ENCODE measurements around the gene IGFBP6. TPM values are rescaled to one million over a fixed set of nuclear protein-coding genes. Genes with fewer than 3 reads are reported as not detected.

Gene IGFBP6
- total and polyA plus RNA-seq, 8 donors = 2.2 to 32.8 (median 14.6) TPM

GRCh38 chr12:53113136-53113705, 15.8 kb downstream of the IGFBP6 start:
- 85 to 87% methylated on average over 12 of the region's 12 CpGs for WGBS, 2 donors
- DNase-seq (no peak), FAIRE-seq (no peak), ATAC-seq (no peak)
- intact Hi-C loops (cut with DNase I) = no loop called here
- H3K27me3 ChIP-seq = no peaks in the 10 kb centered on the region
- no peak overlapping the region for H3K27ac ChIP-seq
- no peaks in the 10 kb centered on the region for H3K36me3 ChIP-seq
- H3K9me3 ChIP-seq = no peaks in the 10 kb centered on the region
- TF ChIP-seq CTCF (IDR thresholded peaks at IDR 0.05) = no peak
- H3K4me1 ChIP-seq = no peaks in the 10 kb centered on the region
- no peak overlapping the region for H3K4me3 ChIP-seq

DNA sequence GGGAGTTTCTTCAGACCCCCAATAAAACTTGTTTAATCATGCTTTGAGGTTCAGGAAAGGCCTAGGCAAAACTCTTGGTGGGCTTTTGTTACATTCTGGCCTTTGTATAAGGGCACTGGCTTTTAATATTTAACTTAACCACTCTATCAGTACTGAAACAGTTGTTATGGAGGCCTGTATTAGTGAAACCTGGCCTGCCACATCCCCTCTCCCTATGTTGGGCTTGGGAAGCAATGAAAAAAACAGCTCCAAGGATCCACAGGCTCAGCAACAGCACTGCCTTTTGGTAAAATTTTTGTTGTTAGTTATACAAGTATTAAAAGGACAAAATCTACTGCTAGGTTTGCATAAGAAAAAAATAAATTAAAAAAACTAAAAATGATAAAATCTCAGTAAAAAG, 16.5 kb downstream of the IGFBP6 start:
- H3K27me3 ChIP-seq = no peaks in the 10 kb centered on the region
- no peaks in the 10 kb centered on the region for H3K4me1 ChIP-seq
- intact Hi-C loops (cut with DNase I) = no loop called here
- no peak overlapping the region for H3K27ac ChIP-seq
- no peak for TF ChIP-seq CTCF (IDR thresholded peaks at IDR 0.05)
- no peak for ATAC-seq
- no peaks in the 10 kb centered on the region for H3K36me3 ChIP-seq
- H3K9me3 ChIP-seq = no peaks in the 10 kb centered on the region
- DNase-seq = no peak
- no peak for FAIRE-seq
- no peak overlapping the region for H3K4me3 ChIP-seq

- H3K36me3 ChIP-seq = no peaks in the 10 kb centered on the region
- no peaks in the 10 kb centered on the region for H3K9me3 ChIP-seq
- no peaks in the 10 kb centered on the region for H3K27me3 ChIP-seq
- WGBS, 2 donors = 89 to 93% methylated on average over 33 of the region's 33 CpGs
- ATAC-seq (no peak), DNase-seq (no peak), FAIRE-seq (no peak)
- H3K27ac ChIP-seq = no peak overlapping the region
- H3K4me3 ChIP-seq = no peak overlapping the region
- intact Hi-C loops (cut with DNase I) = no loop called here
- TF ChIP-seq CTCF (IDR thresholded peaks at IDR 0.05) = no peak
- H3K4me1 ChIP-seq = no peaks in the 10 kb centered on the region
Measured at GRCh38 chr12:53115112-53115890, 17.8 kb downstream of the IGFBP6 start.

DNA sequence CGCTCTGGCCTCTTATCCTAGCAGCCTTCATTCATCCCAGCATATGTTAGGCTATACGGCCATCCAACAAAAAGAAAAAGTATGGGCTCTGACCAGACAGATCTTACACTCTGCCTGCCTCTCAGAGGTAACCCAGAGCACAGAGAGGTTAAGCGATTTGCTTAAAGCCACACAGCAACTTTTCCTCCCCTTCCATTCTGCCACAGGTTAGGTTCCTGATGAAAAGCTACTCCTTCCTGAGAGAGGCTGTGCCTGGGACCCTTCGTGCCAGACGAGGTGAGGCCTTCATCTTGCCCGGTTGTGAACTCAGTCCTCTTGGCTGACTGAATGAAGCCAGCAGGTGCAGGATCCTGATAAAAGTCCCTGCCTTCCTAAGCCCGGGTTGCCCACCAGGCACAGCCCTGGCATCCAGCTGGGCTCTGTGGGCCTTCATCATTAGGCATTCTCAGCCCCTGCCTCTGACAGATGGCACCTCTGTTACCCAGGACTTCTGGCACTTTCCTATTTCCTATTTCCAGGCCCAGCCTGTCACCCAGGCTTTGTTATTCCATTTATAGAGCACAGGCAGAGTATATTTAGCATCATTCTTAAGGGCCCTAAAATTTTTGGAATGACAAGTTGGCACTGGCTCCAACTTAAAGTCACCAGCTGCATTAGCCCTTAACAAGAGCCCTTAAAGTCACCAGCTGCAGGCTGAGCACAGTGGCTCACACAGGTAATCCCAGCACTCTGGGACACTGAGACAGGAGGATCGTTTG, 18.6 kb downstream of the IGFBP6 start:
- intact Hi-C loops (cut with DNase I) = no loop called here
- H3K27me3 ChIP-seq = no peaks in the 10 kb centered on the region
- no peak for TF ChIP-seq CTCF (IDR thresholded peaks at IDR 0.05)
- no peaks in the 10 kb centered on the region for H3K9me3 ChIP-seq
- no peak overlapping the region for H3K27ac ChIP-seq
- H3K4me1 ChIP-seq = no peaks in the 10 kb centered on the region
- no peaks in the 10 kb centered on the region for H3K36me3 ChIP-seq
- no peak for ATAC-seq
- H3K4me3 ChIP-seq = no peak overlapping the region
- no peak for DNase-seq
- no peak for FAIRE-seq
- 87 to 88% methylated on average over 8 of the region's 8 CpGs for WGBS, 2 donors

Measured in pancreas (tissue), 10 donors.